ENCODE measurements around the gene MEGF11.

DNA sequence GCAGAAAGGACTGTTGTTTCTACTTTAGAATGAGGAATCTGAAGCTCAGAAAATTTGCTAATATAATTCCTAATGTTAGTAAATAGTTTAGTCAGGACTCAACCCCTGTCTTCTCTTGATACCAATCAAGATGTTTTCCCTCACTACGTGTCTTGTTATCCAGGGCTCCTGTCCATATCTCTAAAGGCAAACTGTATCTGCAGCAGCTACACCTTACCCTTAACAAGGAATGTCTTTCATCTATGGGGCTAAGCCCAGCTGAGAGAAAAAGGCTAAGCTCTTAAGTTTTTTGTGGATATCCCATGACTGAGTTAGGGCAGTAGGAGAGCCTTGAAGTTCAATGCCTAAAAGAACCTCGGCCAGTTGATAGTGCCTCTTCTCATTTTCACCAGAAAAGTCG, 351.7 kb downstream of the MEGF11 start:
- no peak for TF ChIP-seq POLR2AphosphoS5 (IDR thresholded peaks at IDR 0.05; ENCODE audit: low read depth)
- TF ChIP-seq, protein P1, sequence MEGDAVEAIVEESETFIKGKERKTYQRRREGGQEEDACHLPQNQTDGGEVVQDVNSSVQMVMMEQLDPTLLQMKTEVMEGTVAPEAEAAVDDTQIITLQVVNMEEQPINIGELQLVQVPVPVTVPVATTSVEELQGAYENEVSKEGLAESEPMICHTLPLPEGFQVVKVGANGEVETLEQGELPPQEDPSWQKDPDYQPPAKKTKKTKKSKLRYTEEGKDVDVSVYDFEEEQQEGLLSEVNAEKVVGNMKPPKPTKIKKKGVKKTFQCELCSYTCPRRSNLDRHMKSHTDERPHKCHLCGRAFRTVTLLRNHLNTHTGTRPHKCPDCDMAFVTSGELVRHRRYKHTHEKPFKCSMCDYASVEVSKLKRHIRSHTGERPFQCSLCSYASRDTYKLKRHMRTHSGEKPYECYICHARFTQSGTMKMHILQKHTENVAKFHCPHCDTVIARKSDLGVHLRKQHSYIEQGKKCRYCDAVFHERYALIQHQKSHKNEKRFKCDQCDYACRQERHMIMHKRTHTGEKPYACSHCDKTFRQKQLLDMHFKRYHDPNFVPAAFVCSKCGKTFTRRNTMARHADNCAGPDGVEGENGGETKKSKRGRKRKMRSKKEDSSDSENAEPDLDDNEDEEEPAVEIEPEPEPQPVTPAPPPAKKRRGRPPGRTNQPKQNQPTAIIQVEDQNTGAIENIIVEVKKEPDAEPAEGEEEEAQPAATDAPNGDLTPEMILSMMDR (IDR thresholded peaks at IDR 0.05; ENCODE audit: insufficient read depth, low read length): no peak
- TF ChIP-seq, protein P2, sequence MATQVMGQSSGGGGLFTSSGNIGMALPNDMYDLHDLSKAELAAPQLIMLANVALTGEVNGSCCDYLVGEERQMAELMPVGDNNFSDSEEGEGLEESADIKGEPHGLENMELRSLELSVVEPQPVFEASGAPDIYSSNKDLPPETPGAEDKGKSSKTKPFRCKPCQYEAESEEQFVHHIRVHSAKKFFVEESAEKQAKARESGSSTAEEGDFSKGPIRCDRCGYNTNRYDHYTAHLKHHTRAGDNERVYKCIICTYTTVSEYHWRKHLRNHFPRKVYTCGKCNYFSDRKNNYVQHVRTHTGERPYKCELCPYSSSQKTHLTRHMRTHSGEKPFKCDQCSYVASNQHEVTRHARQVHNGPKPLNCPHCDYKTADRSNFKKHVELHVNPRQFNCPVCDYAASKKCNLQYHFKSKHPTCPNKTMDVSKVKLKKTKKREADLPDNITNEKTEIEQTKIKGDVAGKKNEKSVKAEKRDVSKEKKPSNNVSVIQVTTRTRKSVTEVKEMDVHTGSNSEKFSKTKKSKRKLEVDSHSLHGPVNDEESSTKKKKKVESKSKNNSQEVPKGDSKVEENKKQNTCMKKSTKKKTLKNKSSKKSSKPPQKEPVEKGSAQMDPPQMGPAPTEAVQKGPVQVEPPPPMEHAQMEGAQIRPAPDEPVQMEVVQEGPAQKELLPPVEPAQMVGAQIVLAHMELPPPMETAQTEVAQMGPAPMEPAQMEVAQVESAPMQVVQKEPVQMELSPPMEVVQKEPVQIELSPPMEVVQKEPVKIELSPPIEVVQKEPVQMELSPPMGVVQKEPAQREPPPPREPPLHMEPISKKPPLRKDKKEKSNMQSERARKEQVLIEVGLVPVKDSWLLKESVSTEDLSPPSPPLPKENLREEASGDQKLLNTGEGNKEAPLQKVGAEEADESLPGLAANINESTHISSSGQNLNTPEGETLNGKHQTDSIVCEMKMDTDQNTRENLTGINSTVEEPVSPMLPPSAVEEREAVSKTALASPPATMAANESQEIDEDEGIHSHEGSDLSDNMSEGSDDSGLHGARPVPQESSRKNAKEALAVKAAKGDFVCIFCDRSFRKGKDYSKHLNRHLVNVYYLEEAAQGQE (IDR thresholded peaks at IDR 0.05; ENCODE audit: insufficient replicate concordance, low read depth): no peak
- TF ChIP-seq SPI1 (IDR thresholded peaks at IDR 0.05; ENCODE audit: borderline replicate concordance, low read depth): no peak
- no peak for TF ChIP-seq GABPA (IDR thresholded peaks at IDR 0.05; ENCODE audit: low read depth)
